Neural progenitor cell (in vitro differentiated cells): ENCODE data around the gene SLC12A9.

Source experiments
- CTCF ChIP-seq: fragments of 200-600 bp; sonication (generic); IDR thresholded peaks from 2 replicates; pipeline ENCODE4 v1.5.1; 2017; ENCODE audit warnings: antibody characterized with exemption, mild to moderate bottlenecking
- EZH2 ChIP-seq: fragments of 200-600 bp; sonication (generic); IDR thresholded peaks from 2 replicates; pipeline ENCODE4 v1.6.1; 2017; ENCODE audit warnings: antibody characterized with exemption, mild to moderate bottlenecking, moderate library complexity
- EZH2phosphoT487 ChIP-seq: fragments of 200-600 bp; sonication (generic); IDR thresholded peaks from 2 replicates; pipeline ENCODE4 v1.6.1; 2017; ENCODE audit warnings: antibody characterized with exemption

GRCh38 chr7:100808354-100808875 lies 44.1 kb upstream of the SLC12A9 start:
- TF ChIP-seq EZH2 (no peak), CTCF (no peak), EZH2phosphoT487 (no peak)
